ENCODE results near the gene AVP.

The AVP gene

DNA sequence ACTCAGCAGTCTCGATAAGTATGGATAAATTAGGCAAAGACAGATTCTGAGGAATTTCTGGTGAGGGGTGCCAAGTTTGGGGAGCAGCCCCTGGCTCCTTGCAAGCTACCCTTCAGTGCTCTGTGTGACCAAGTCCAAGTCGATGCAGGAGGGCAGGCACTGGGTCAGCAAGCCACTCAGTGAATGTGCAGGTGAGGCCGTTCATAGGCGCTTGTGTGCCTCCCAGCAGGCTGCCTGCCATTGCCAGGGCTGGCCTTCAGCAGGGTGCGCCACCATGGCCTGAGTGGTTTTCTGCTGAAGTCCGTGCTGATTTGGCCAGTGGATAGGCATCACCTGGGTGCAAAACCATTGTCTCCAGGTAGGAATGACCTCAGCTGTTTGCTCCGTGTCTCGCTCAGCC, 44.4 kb downstream of the AVP start:
- Mint-ChIP-seq H3K9me3 (no peaks in the 10 kb centered on the region), H3K27ac (peak overlapping the region; percentile 3), H3K4me1 (ENCODE audit: low read depth) (peaks cover 19% of the 10 kb centered on the region), H3K4me3 (no peak overlapping the region), H3K36me3 (ENCODE audit: low read depth) (peaks cover 29% of the 10 kb centered on the region), H3K27me3 (ENCODE audit: low read depth) (no peaks in the 10 kb centered on the region)

DNA sequence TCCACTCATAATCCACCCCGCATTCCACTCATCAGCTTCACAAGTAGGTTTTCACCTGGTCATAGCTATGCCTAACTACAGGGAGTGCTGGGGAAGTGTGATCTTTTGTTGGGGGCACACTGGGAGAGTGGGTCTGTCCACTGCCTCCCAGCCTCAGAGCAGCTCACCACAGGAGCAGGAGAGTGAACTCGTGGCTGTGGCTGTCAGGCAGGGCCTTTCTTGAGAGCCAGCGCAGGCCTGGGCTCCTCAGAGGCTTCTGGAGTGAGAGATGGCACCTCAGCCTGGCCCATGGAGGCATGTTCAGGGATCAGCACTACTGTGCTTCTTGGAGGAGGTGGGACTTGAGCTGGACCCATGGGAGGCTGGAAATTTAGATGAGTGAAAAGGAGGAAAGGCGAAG, 45.1 kb downstream of the AVP start:
- H3K27me3 Mint-ChIP-seq (ENCODE audit: low read depth): no peaks in the 10 kb centered on the region
- H3K4me1 Mint-ChIP-seq (ENCODE audit: low read depth): peaks cover 16% of the 10 kb centered on the region

DNA sequence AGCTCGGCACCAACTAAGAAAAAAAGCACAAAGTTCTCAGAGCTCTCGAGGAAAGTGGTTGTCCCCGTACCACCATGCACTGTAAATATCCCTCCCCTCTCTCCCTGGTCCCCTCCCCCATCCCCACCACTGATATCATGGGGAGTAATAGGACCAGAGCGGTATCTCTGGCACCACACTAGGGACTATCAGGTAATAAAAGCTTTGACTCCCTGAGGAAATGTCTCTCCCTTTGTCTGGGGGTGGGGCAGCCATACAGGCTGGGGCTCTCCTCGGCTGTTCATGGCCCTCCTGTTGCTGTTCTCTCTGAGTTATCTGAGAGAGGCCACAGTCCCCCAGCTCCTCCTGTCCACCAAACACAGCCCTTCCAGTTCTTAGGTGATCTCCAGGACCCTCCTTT, 46.1 kb downstream of the AVP start:
- peaks cover 14% of the 10 kb centered on the region for H3K4me1 Mint-ChIP-seq (ENCODE audit: low read depth)
- H3K27ac Mint-ChIP-seq: no peak overlapping the region
- H3K27me3 Mint-ChIP-seq (ENCODE audit: low read depth): no peaks in the 10 kb centered on the region
- peaks cover 34% of the 10 kb centered on the region for H3K36me3 Mint-ChIP-seq (ENCODE audit: low read depth)
- H3K9me3 Mint-ChIP-seq: no peaks in the 10 kb centered on the region
- H3K4me3 Mint-ChIP-seq: no peak overlapping the region

More for the DNA sequence above, 45.1 kb downstream of the AVP start:
- Mint-ChIP-seq H3K27ac (no peak overlapping the region), H3K36me3 (ENCODE audit: low read depth) (peaks cover 34% of the 10 kb centered on the region), H3K4me3 (no peak overlapping the region), H3K9me3 (no peaks in the 10 kb centered on the region)

DNA sequence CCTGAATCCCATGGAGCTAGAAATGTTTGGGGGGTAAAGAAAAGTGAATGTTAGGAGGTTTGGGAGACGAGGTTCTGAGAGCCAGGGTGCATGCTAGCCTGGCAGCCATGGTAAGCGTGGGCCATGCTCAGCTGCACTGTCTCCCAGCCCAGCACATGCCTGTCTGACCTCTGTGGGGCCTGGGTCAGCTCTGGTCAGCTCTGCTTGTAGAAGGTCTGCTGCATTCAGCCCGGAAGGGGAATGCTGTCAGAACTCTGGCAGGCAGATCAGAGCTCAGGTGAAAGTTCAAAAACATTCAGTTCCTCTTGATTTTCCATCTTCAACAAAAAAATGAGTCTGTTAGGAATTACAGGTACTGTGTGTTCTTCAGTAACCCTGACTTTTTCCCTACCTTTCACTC, 46.9 kb downstream of the AVP start:
- H3K9me3 Mint-ChIP-seq: no peaks in the 10 kb centered on the region
- H3K4me3 Mint-ChIP-seq: no peak overlapping the region
- no peaks in the 10 kb centered on the region for H3K27me3 Mint-ChIP-seq (ENCODE audit: low read depth)
- peaks cover 14% of the 10 kb centered on the region for H3K4me1 Mint-ChIP-seq (ENCODE audit: low read depth)
- peaks cover 34% of the 10 kb centered on the region for H3K36me3 Mint-ChIP-seq (ENCODE audit: low read depth)
- H3K27ac Mint-ChIP-seq: no peak overlapping the region

DNA sequence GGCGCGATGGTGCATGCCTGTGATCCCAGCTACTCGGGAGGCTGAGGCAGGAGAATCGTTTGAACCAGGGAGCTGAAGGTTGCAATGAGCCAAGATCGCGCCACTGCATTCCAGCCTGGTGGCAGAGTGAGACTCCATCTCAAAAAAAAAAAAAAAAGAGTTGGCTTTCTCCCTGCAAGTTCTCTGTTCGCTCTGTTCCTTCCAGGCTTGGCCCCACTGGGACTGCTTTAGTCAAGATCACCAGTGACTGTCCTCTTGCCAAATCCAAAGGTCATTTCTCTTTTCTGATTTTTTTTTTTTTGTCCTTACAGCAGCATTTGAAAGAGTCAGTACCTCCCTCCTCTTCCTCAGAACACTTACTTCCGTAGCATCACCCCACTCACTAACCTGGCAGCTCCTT, 51.9 kb downstream of the AVP start:
- H3K27ac Mint-ChIP-seq: no peak overlapping the region
- no peaks in the 10 kb centered on the region for H3K27me3 Mint-ChIP-seq (ENCODE audit: low read depth)
- no peaks in the 10 kb centered on the region for H3K4me1 Mint-ChIP-seq (ENCODE audit: low read depth)
- no peaks in the 10 kb centered on the region for H3K9me3 Mint-ChIP-seq
- H3K36me3 Mint-ChIP-seq (ENCODE audit: low read depth): peaks cover 27% of the 10 kb centered on the region
- H3K4me3 Mint-ChIP-seq: no peak overlapping the region

All from T-helper 1 cell treated with Interleukin-12 subunit alpha and Interleukin-12 subunit beta and Interleukin-4 antibody, amounts not matched to agents 30 μg/mL and 1 μg/mL, for 36 hours (primary cell).